ENCODE measurements around the gene CDC42BPA.

GRCh38 chr1:227002531-227003049, 315.7 kb downstream of the CDC42BPA start:
- no peak for TF ChIP-seq CTCF (optimal IDR thresholded peaks at IDR 0.05 in 1 of 3, IDR thresholded peaks at IDR 0.05 in 1 of 3, conservative IDR thresholded peaks at IDR 0.05 in 1 of 3; ENCODE audit: extremely low read depth in 1 of 3, insufficient read depth in 2 of 3, low read length in 3 of 3)
- TF ChIP-seq EZH2 (IDR thresholded peaks at IDR 0.05; ENCODE audit: low read length): no peak
